Astrocyte of the spinal cord (primary cell): ENCODE results near the gene FBXO44.

ENCODE experiments used
- DNase-seq: peaks from one replicate; pipeline ENCODE4 v3.0.0; 2011; ENCODE audit warnings: low read depth, low spot score
- H3K4me3 ChIP-seq: 2 replicates; pipeline ENCODE4 v1.5.1; 2011; ENCODE audit warnings: low read depth, mild to moderate bottlenecking, low read length, moderate library complexity
- in situ Hi-C: cut with HindIII; loops from 2 replicates; pipeline ENCODE4 v1.10.0; 2017; ENCODE audit warnings: low sequenced_read_pairs
- TF ChIP-seq, protein P1 (sequence below): IDR thresholded peaks from 2 replicates; pipeline ENCODE4 v1.5.1; 2012; ENCODE audit warnings: low read depth, mild to moderate bottlenecking, low read length, inconsistent platforms

Gene FBXO44

GRCh38 chr1:11649237-11649623 lies 5.4 kb upstream of the FBXO44 start:
- H3K4me3 ChIP-seq: no peak overlapping the region
- TF ChIP-seq, protein P1, sequence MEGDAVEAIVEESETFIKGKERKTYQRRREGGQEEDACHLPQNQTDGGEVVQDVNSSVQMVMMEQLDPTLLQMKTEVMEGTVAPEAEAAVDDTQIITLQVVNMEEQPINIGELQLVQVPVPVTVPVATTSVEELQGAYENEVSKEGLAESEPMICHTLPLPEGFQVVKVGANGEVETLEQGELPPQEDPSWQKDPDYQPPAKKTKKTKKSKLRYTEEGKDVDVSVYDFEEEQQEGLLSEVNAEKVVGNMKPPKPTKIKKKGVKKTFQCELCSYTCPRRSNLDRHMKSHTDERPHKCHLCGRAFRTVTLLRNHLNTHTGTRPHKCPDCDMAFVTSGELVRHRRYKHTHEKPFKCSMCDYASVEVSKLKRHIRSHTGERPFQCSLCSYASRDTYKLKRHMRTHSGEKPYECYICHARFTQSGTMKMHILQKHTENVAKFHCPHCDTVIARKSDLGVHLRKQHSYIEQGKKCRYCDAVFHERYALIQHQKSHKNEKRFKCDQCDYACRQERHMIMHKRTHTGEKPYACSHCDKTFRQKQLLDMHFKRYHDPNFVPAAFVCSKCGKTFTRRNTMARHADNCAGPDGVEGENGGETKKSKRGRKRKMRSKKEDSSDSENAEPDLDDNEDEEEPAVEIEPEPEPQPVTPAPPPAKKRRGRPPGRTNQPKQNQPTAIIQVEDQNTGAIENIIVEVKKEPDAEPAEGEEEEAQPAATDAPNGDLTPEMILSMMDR: no peak
- in situ Hi-C loops: no loop called here
- DNase-seq: no peak

DNA sequence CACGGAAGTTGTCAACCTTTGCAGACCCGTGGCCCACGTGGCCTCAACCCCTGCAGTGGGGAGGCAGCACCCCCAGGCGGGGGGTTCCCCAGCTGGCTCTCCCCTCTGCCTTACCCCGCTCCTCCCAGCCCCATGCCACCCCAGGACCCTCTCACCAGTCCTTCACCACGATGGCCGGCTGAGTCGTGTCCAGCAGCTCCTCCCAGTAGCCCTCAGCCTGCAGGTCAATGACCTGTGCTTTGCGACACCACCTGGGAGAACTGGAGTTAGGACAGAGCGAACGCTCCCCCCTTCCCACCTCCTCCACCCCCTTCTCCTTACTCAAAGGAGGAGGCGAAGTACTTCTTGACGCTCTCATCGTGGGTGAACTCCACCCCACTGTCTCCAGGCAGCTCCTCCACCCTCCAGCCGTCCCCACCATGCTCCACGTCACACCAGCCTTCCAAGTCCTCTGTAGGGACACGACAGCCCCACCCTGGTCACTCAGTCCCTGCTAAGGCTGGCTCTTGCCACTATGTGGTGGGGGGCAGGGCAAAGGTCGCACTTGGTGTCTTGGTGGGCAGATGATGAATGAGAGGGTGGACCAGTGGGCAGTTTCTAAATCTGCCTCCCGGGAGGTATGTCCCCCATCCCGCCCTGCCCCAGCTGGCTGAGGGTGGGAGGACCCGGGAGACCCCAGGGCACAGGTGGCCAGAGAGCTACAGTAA lies 4.9 kb upstream of the FBXO44 start:
- TF ChIP-seq, protein P1: no peak
- in situ Hi-C loops: no loop called here
- no peak for DNase-seq
- H3K4me3 ChIP-seq: no peak overlapping the region

GRCh38 chr1:11650331-11650991 lies 4.2 kb upstream of the FBXO44 start:
- peak; percentile 60 for DNase-seq
- TF ChIP-seq, protein P1: peak; percentile 53
- no peak overlapping the region for H3K4me3 ChIP-seq
- in situ Hi-C loops: no loop called here

GRCh38 chr1:11651017-11651416 lies 3.7 kb upstream of the FBXO44 start:
- H3K4me3 ChIP-seq: no peak overlapping the region
- TF ChIP-seq, protein P1: no peak
- DNase-seq: no peak
- in situ Hi-C loops: no loop called here

- TF ChIP-seq, protein P1: no peak
- no peak for DNase-seq
- no peak overlapping the region for H3K4me3 ChIP-seq
- in situ Hi-C loops: no loop called here
These were observed 2.4 kb upstream of the FBXO44 start for GRCh38 chr1:11652203-11652780.

DNA sequence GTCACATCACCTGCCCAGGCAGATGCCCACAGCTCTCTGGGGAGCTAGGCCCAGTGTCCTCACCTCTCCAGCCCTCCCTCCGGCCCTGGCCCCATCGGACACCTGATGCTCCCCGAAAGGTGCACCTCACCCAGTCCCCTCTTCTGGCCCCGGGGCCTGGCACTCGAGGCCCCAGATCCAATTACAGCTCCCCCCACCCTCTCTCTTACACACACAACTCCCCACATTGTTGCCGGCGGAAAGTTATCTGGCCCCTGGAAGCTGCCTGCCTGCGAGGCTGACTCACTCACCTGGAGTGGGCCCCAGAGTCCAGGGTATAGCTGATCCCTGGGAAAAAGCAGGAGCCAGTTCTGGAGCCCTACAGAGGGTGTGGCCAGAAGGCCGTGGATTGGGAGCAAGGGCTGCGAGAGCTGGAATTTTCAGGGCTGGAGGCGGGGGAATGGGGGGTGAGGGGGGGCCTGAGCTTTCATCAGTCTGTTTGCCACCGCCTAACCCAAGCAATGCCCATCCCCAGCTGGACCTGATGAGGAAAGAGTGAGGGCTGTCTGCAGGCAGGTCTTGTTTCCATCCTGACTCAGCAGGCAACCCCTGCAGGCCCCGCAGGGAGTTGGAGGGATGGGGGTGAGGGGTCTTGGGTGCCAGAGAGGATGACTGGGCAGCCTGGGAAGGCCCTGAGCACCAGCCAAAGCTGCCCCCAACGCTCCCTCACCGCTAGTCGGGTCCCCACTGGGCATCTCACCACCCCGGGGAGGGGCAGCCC lies 1.4 kb upstream of the FBXO44 start:
- DNase-seq: no peak
- TF ChIP-seq, protein P1: no peak
- in situ Hi-C loops: no loop called here
- H3K4me3 ChIP-seq: no peak overlapping the region
